Measurements from ENCODE around the gene TIGD1.

- no peak for TF ChIP-seq CTCF (IDR thresholded peaks at IDR 0.05)
- no peak for TF ChIP-seq POLR2A (IDR thresholded peaks at IDR 0.05)
- TF ChIP-seq EP300 (IDR thresholded peaks at IDR 0.05), result no peak
These were observed 31.5 kb downstream of the TIGD1 start for GRCh38 chr2:232518844-232519243.

Data from ovary (tissue), 3 donors.